LNCAP (cell line): ENCODE results near the gene SULT4A1.

Experiments used
- CTCF ChIP-seq: fragments of 450-650 bp; IDR thresholded peaks from 2 replicates; pipeline ENCODE4 v1.5.1; 2017; ENCODE audit warnings: mild to moderate bottlenecking

Gene SULT4A1

GRCh38 chr22:43812149-43812842 is 50.0 kb downstream of the SULT4A1 start, which contains the start of gene EFCAB6:
Gene EFCAB6, minus strand, starts transcription at chr22:43812305. Its CDS starts 29,987 bp downstream, at chr22:43782318.
- TF ChIP-seq CTCF = no peak

- no peak for TF ChIP-seq CTCF
These were observed 50.5 kb downstream of the SULT4A1 start for GRCh38 chr22:43811777-43812148.

- no peak for TF ChIP-seq CTCF
These were observed 59.3 kb downstream of the SULT4A1 start for GRCh38 chr22:43802897-43803495.

GRCh38 chr22:43800970-43801369 is 61.3 kb downstream of the SULT4A1 start:
- TF ChIP-seq CTCF = no peak

- TF ChIP-seq CTCF = no peak
These were observed 63.8 kb downstream of the SULT4A1 start for GRCh38 chr22:43798492-43798891.

- TF ChIP-seq CTCF = peak; percentile 59
These were observed 65.7 kb downstream of the SULT4A1 start for GRCh38 chr22:43796567-43796966.

- TF ChIP-seq CTCF = no peak
These were observed 67.0 kb downstream of the SULT4A1 start for GRCh38 chr22:43795320-43795719.
